Measurements from ENCODE around the gene DNAJB2.
"Not testable (repeated sequence)": the region's sequence is repeated elsewhere in the genome, so short reads cannot be mapped to it uniquely, and the experiment has no call there.

The DNAJB2 gene

GRCh38 chr2:219298759-219299371 lies 19.7 kb downstream of the DNAJB2 start:
- peak; percentile 88 to 89 for DNase-seq (ENCODE audit: low read depth in 1 of 2, low spot score in 1 of 2)

- no peak for DNase-seq (ENCODE audit: low read depth in 1 of 2, low spot score in 1 of 2)
These were observed 20.2 kb downstream of the DNAJB2 start for GRCh38 chr2:219299372-219299760.

- no peak for DNase-seq (ENCODE audit: low read depth in 1 of 2, low spot score in 1 of 2)
These were observed 20.9 kb downstream of the DNAJB2 start for GRCh38 chr2:219300022-219300421.

- DNase-seq (ENCODE audit: low read depth in 1 of 2, low spot score in 1 of 2): no peak
These were observed 23.3 kb downstream of the DNAJB2 start for GRCh38 chr2:219302412-219302968.

- DNase-seq (ENCODE audit: low read depth in 1 of 2, low spot score in 1 of 2): no peak
These were observed 25.1 kb downstream of the DNAJB2 start for GRCh38 chr2:219304223-219304622.

GRCh38 chr2:219306047-219306446 lies 26.9 kb downstream of the DNAJB2 start:
- no peak for DNase-seq (ENCODE audit: low read depth in 1 of 2, low spot score in 1 of 2)

GRCh38 chr2:219308142-219309101 lies 29.3 kb downstream of the DNAJB2 start:
- DNase-seq (ENCODE audit: low read depth in 1 of 2, low spot score in 1 of 2): peak; percentile 38 to 40

- no peak for DNase-seq (ENCODE audit: low read depth in 1 of 2, low spot score in 1 of 2)
These were observed 30.1 kb downstream of the DNAJB2 start, which contains the start of gene PTPRN for GRCh38 chr2:219309278-219309677. PTPRN (minus strand) TSS chr2:219309401; CDS start chr2:219309332, 69 bp downstream.

GRCh38 chr2:219312683-219313263 lies 33.6 kb downstream of the DNAJB2 start:
- DNase-seq (ENCODE audit: low read depth in 1 of 2, low spot score in 1 of 2): not testable (repeated sequence)

- no peak for DNase-seq (ENCODE audit: low read depth in 1 of 2, low spot score in 1 of 2)
These were observed 35.8 kb downstream of the DNAJB2 start for GRCh38 chr2:219314804-219315468.

- DNase-seq (ENCODE audit: low read depth in 1 of 2, low spot score in 1 of 2): no peak
These were observed 44.3 kb downstream of the DNAJB2 start for GRCh38 chr2:219323434-219323833.

GRCh38 chr2:219325136-219325535 lies 46.0 kb downstream of the DNAJB2 start:
- no peak for DNase-seq (ENCODE audit: low read depth in 1 of 2, low spot score in 1 of 2)

GRCh38 chr2:219325657-219326315 lies 46.6 kb downstream of the DNAJB2 start:
- DNase-seq (ENCODE audit: low read depth in 1 of 2, low spot score in 1 of 2): no peak

- no peak for DNase-seq (ENCODE audit: low read depth in 1 of 2, low spot score in 1 of 2)
These were observed 48.6 kb downstream of the DNAJB2 start for GRCh38 chr2:219327719-219328118.

GRCh38 chr2:219331560-219332213 lies 52.5 kb downstream of the DNAJB2 start:
- no peak for DNase-seq (ENCODE audit: low read depth in 1 of 2, low spot score in 1 of 2)

- no peak for DNase-seq (ENCODE audit: low read depth in 1 of 2, low spot score in 1 of 2)
These were observed 53.4 kb downstream of the DNAJB2 start, which contains the start of gene RESP18 for GRCh38 chr2:219332542-219332941. RESP18 (minus strand) TSS chr2:219332744.

- DNase-seq (ENCODE audit: low read depth in 1 of 2, low spot score in 1 of 2): no peak
These were observed 54.9 kb downstream of the DNAJB2 start for GRCh38 chr2:219334076-219334475.

- DNase-seq (ENCODE audit: low read depth in 1 of 2, low spot score in 1 of 2): no peak
These were observed 56.2 kb downstream of the DNAJB2 start for GRCh38 chr2:219335373-219335786.

Measured in activated CD4-positive, alpha-beta T cell treated with anti-CD3 and anti-CD28 coated beads, Interleukin-2, amount 50 U/mL, for 24 hours (primary cell).